Small intestine (tissue), 7 donors: Measurements from ENCODE around the gene ADH7. TPM values are rescaled to one million over a fixed set of nuclear protein-coding genes. Genes with fewer than 3 reads are reported as not detected.
A peak's percentile ranks its signal among the peaks of the same experiment; 100 is the strongest.

Experiments used
- DNase-seq, 2 donors: peaks; one replicate each; pipeline versions ENCODE4 v3.0.0 to v3.0.0-alpha.2; 2013
- FAIRE-seq: peaks from 2 replicates; lab custom pipeline; 2012; peaks lifted over from hg19 to GRCh38; lab: Jason Lieb, UNC
- H3K27ac ChIP-seq, 3 donors: one replicate each; pipeline ENCODE4 v1.5.1; 2013; ENCODE audit warnings: low read length in 2 of 3, mild to moderate bottlenecking in 2 of 3, control low read depth in 1 of 3, inconsistent platforms in 1 of 3, low read depth in 1 of 3, moderate library complexity in 1 of 3
- H3K27me3 ChIP-seq, 3 donors: one replicate each; pipeline ENCODE4 v1.6.1; 2013; ENCODE audit warnings: low read length in 3 of 3, inconsistent platforms in 1 of 3; ENCODE audit not compliant: control insufficient read depth in 3 of 3, insufficient read depth in 3 of 3
- H3K36me3 ChIP-seq, 3 donors: one replicate each; pipeline ENCODE4 v1.6.1; 2013; ENCODE audit warnings: low read length in 3 of 3, inconsistent platforms in 1 of 3, low read depth in 1 of 3, mild to moderate bottlenecking in 1 of 3, moderate library complexity in 1 of 3; ENCODE audit not compliant: control insufficient read depth in 3 of 3, insufficient read depth in 2 of 3
- H3K4me1 ChIP-seq, 3 donors: one replicate each; pipeline ENCODE4 v1.6.1; 2013; ENCODE audit warnings: low read length in 2 of 3, inconsistent platforms in 1 of 3, low read depth in 1 of 3, mild to moderate bottlenecking in 1 of 3, moderate library complexity in 1 of 3; ENCODE audit not compliant: control insufficient read depth in 3 of 3, insufficient read depth in 2 of 3
- H3K4me3 ChIP-seq, 3 donors: one replicate each; pipeline ENCODE4 v1.5.1; 2013; ENCODE audit warnings: low read length in 3 of 3, control low read depth in 1 of 3, inconsistent platforms in 1 of 3, low read depth in 1 of 3, mild to moderate bottlenecking in 1 of 3, moderate library complexity in 1 of 3
- H3K9me3 ChIP-seq, 2 donors: one replicate each; pipeline ENCODE4 v1.6.1; 2013; ENCODE audit warnings: low read depth in 1 of 2, low read length in 1 of 2; ENCODE audit not compliant: control insufficient read depth in 2 of 2, insufficient read depth in 1 of 2
- WGBS, 3 donors: extraction: QIAGEN DNeasy Blood & Tissue Kit; methylation state at CpG; one replicate each; pipeline ENCODE4 v1.1.7; 2013; 5-methylcytosine and 5-hydroxymethylcytosine counted together
- polyA plus RNA-seq, 4 donors: library from polyadenylated mRNA; stranded (reverse) in 3 of 4; unstranded in 1 of 4; fragments of 200-250 nt in 3 of 4; fragments of 120-200 nt in 1 of 4; gene quantifications; one replicate each; pipeline versions ENCODE4 v1.2.1 to v1.2.3, GENCODE V29; 2013
- donor health status: healthy with polysubstance abuse.
- donor health status: control.
- donor health status: control.
- donor health status: Bipolar disorder and iron deficiency.
- donor health status: healthy.

The ADH7 gene
- polyA plus RNA-seq, 4 donors, result 0.03 TPM; not detected in 3

- Histone ChIP-seq H3K4me1 (peaks cover 0 to 49% (median 10%) of the 10 kb centered on the region in 3 donors), H3K27me3 (no peaks in the 10 kb centered on the region), H3K4me3 (no peak overlapping the region), H3K36me3 (no peaks in the 10 kb centered on the region), H3K27ac (no peak overlapping the region), H3K9me3 (no peaks in the 10 kb centered on the region)
- FAIRE-seq (no peak), DNase-seq (no peak)
These were observed 34.3 kb downstream of the ADH7 start for GRCh38 chr4:99400831-99401230.

- no peaks in the 10 kb centered on the region for H3K27me3 ChIP-seq
- H3K4me1 ChIP-seq, result peaks cover 3 to 43% (median 5%) of the 10 kb centered on the region in 3 donors
- H3K9me3 ChIP-seq, result peaks cover 0 to 5% of the 10 kb centered on the region in 2 donors
- 54 to 77% (median 67%) methylated on average over 1 of the region's 1 CpG for WGBS, 3 donors
- FAIRE-seq (no peak), DNase-seq (no peak)
- no peak overlapping the region for H3K27ac ChIP-seq
- no peaks in the 10 kb centered on the region for H3K36me3 ChIP-seq
- H3K4me3 ChIP-seq, result no peak overlapping the region
These were observed 36.1 kb downstream of the ADH7 start for GRCh38 chr4:99399017-99399416.

GRCh38 chr4:99395595-99396364 lies 39.4 kb downstream of the ADH7 start:
- Histone ChIP-seq H3K4me3 (no peak overlapping the region), H3K27ac (peak overlapping the region in 1 of 3 donors; percentile 41), H3K27me3 (no peaks in the 10 kb centered on the region), H3K4me1 (peaks cover 0 to 13% (median 3%) of the 10 kb centered on the region in 3 donors), H3K36me3 (no peaks in the 10 kb centered on the region), H3K9me3 (peaks cover 0 to 7% of the 10 kb centered on the region in 2 donors)
- WGBS, 3 donors, result 74 to 88% (median 75%) methylated on average over 3 of the region's 3 CpGs
- FAIRE-seq (no peak), DNase-seq (no peak)

GRCh38 chr4:99394896-99395295 lies 40.2 kb downstream of the ADH7 start:
- H3K4me1 ChIP-seq, result peaks cover 0 to 11% (median 3%) of the 10 kb centered on the region in 3 donors
- peak; percentile 32 to 44 for DNase-seq
- H3K36me3 ChIP-seq, result no peaks in the 10 kb centered on the region
- H3K9me3 ChIP-seq, result peaks cover 0 to 10% of the 10 kb centered on the region in 2 donors
- H3K27ac ChIP-seq, result peak overlapping the region in 1 of 3 donors; percentile 41
- no peaks in the 10 kb centered on the region for H3K27me3 ChIP-seq
- no peak overlapping the region for H3K4me3 ChIP-seq
- FAIRE-seq, result no peak

- WGBS, 3 donors, result 70 to 96% (median 87%) methylated on average over 1 of the region's 1 CpG
- Histone ChIP-seq H3K4me1 (peaks cover 0 to 4% (median under 1%) of the 10 kb centered on the region in 3 donors), H3K9me3 (peaks cover 0 to 10% of the 10 kb centered on the region in 2 donors), H3K36me3 (no peaks in the 10 kb centered on the region), H3K4me3 (no peak overlapping the region), H3K27me3 (no peaks in the 10 kb centered on the region), H3K27ac (no peak overlapping the region)
- no peak for DNase-seq
- no peak for FAIRE-seq
These were observed 45.1 kb downstream of the ADH7 start for GRCh38 chr4:99390055-99390454.

- peaks cover 0 to 3% (median 0%) of the 10 kb centered on the region in 3 donors for H3K4me1 ChIP-seq
- peaks cover 0 to 10% of the 10 kb centered on the region in 2 donors for H3K9me3 ChIP-seq
- FAIRE-seq (no peak), DNase-seq (no peak)
- no peak overlapping the region for H3K27ac ChIP-seq
- H3K27me3 ChIP-seq, result no peaks in the 10 kb centered on the region
- H3K4me3 ChIP-seq, result no peak overlapping the region
- H3K36me3 ChIP-seq, result no peaks in the 10 kb centered on the region
These were observed 45.5 kb downstream of the ADH7 start for GRCh38 chr4:99389606-99390005.

- Histone ChIP-seq H3K9me3 (no peaks in the 10 kb centered on the region), H3K27me3 (no peaks in the 10 kb centered on the region), H3K27ac (peak overlapping the region in 2 of 3 donors; percentile 10 to 66), H3K4me3 (no peak overlapping the region), H3K4me1 (peaks cover 0 to 6% (median 3%) of the 10 kb centered on the region in 3 donors), H3K36me3 (no peaks in the 10 kb centered on the region)
- DNase-seq, result no peak
- WGBS, 3 donors, result 44 to 71% (median 63%) methylated on average over 5 of the region's 5 CpGs
- FAIRE-seq, result no peak
These were observed 51.2 kb downstream of the ADH7 start for GRCh38 chr4:99383833-99384392.

- DNase-seq (no peak), FAIRE-seq (no peak)
- WGBS, 3 donors, result 73 to 90% (median 77%) methylated on average over 3 of the region's 3 CpGs
- Histone ChIP-seq H3K9me3 (no peaks in the 10 kb centered on the region), H3K4me3 (no peak overlapping the region), H3K27ac (peak overlapping the region in 2 of 3 donors; percentile 10 to 80), H3K4me1 (peaks cover 0 to 6% (median 3%) of the 10 kb centered on the region in 3 donors), H3K36me3 (no peaks in the 10 kb centered on the region), H3K27me3 (no peaks in the 10 kb centered on the region)
These were observed 51.7 kb downstream of the ADH7 start for GRCh38 chr4:99383399-99383798.
